Forelimb muscle (tissue), 1 donor: Measurements from ENCODE around the gene TRA2B. TPM values are rescaled to one million over a fixed set of nuclear protein-coding genes. Genes with fewer than 3 reads are reported as not detected.
"Not testable (repeated sequence)": the region's sequence is repeated elsewhere in the genome, so short reads cannot be mapped to it uniquely, and the experiment has no call there.

Experiments
- DNase-seq: peaks from one replicate; pipeline ENCODE4 v3.0.0-alpha.2; 2013; ENCODE audit warnings: low read depth
- polyA plus RNA-seq: library from polyadenylated mRNA; unstranded; fragments of 120-200 nt; gene quantifications from one replicate; pipeline ENCODE4 v1.2.1, GENCODE V29; 2013; ENCODE audit not compliant: insufficient read length

TRA2B gene
- polyA plus RNA-seq, 1 donor, result 154 TPM

GRCh38 chr3:185927501-185928200 is 10.2 kb downstream of the TRA2B start:
- no peak for DNase-seq

- no peak for DNase-seq
Measured at GRCh38 chr3:185926445-185926844, 11.4 kb downstream of the TRA2B start.

GRCh38 chr3:185925353-185925752 is 12.5 kb downstream of the TRA2B start:
- DNase-seq, result no peak

GRCh38 chr3:185924375-185924774 is 13.4 kb downstream of the TRA2B start:
- DNase-seq, result no peak

GRCh38 chr3:185920184-185920583 is 17.6 kb downstream of the TRA2B start:
- no peak for DNase-seq

GRCh38 chr3:185916042-185916833 is 21.6 kb downstream of the TRA2B start:
- DNase-seq, result no peak

- no peak for DNase-seq
Measured at GRCh38 chr3:185915642-185916041, 22.2 kb downstream of the TRA2B start.

GRCh38 chr3:185914911-185915629 is 22.7 kb downstream of the TRA2B start:
- DNase-seq, result no peak

GRCh38 chr3:185912929-185913901 is 24.6 kb downstream of the TRA2B start:
- DNase-seq, result no peak

GRCh38 chr3:185912512-185912911 is 25.3 kb downstream of the TRA2B start:
- DNase-seq, result no peak

- DNase-seq, result not testable (repeated sequence)
Measured at GRCh38 chr3:185911076-185911448, 26.8 kb downstream of the TRA2B start.

- DNase-seq, result not testable (repeated sequence)
Measured at GRCh38 chr3:185910322-185911075, 27.3 kb downstream of the TRA2B start.

GRCh38 chr3:185909913-185910312 is 27.9 kb downstream of the TRA2B start:
- DNase-seq, result not testable (repeated sequence)

- DNase-seq, result no peak
Measured at GRCh38 chr3:185900228-185900627, 37.6 kb downstream of the TRA2B start.

- DNase-seq, result no peak
Measured at GRCh38 chr3:185896636-185897035, 41.2 kb downstream of the TRA2B start.

GRCh38 chr3:185887066-185887465 is 50.7 kb downstream of the TRA2B start:
- no peak for DNase-seq

- no peak for DNase-seq
Measured at GRCh38 chr3:185884641-185885040, 53.2 kb downstream of the TRA2B start.

GRCh38 chr3:185881926-185882325 is 55.9 kb downstream of the TRA2B start:
- no peak for DNase-seq

GRCh38 chr3:185880600-185880999 is 57.2 kb downstream of the TRA2B start:
- DNase-seq, result no peak

- DNase-seq, result no peak
Measured at GRCh38 chr3:185878920-185879319, 58.9 kb downstream of the TRA2B start.

GRCh38 chr3:185874119-185874518 is 63.7 kb downstream of the TRA2B start:
- no peak for DNase-seq
